Neural cell (in vitro differentiated cells): ENCODE data around the gene FBXO4. TPM values are rescaled to one million over a fixed set of nuclear protein-coding genes. Genes with fewer than 3 reads are reported as not detected.

Experiments
- H2AFZ ChIP-seq: fragments of 200-600, 300-800 bp; sonication (generic), shearing (Covaris generic); 2 replicates; pipeline ENCODE4 v1.6.0; 2014; ENCODE audit warnings: low read depth, mild to moderate bottlenecking, antibody characterized with exemption, low read length, moderate library complexity
- H3F3A ChIP-seq: fragments of 200-600 bp; shearing (Covaris generic); 2 replicates; pipeline ENCODE4 v1.6.1; 2016; ENCODE audit warnings: mild to moderate bottlenecking, moderate library complexity, mixed read lengths, antibody characterized with exemption, low read length; ENCODE audit not compliant: insufficient read depth, poor library complexity, severe bottlenecking
- H3K27ac ChIP-seq: fragments of 200-600, 300-800 bp; sonication (generic), shearing (Covaris generic); 2 replicates; pipeline ENCODE4 v1.5.1; 2014; ENCODE audit warnings: mild to moderate bottlenecking, low read length, moderate library complexity
- H3K27me3 ChIP-seq: fragments of 300-800, 200-600 bp; sonication (generic), shearing (Covaris generic); 2 replicates; pipeline ENCODE4 v1.6.0; 2014; ENCODE audit warnings: mild to moderate bottlenecking, low read depth, low read length, moderate library complexity; ENCODE audit not compliant: insufficient read depth
- H3K36me3 ChIP-seq: fragments of 300-800, 200-600 bp; sonication (generic), shearing (Covaris generic); 2 replicates; pipeline ENCODE4 v1.5.1; 2014; ENCODE audit warnings: mild to moderate bottlenecking, antibody characterized with exemption, low read length, moderate library complexity; ENCODE audit not compliant: insufficient read depth
- H3K4me2 ChIP-seq: fragments of 300-800, 200-600 bp; sonication (generic), shearing (Covaris generic); 2 replicates; pipeline ENCODE4 v1.6.0; 2014; ENCODE audit warnings: mild to moderate bottlenecking, low read length
- H3K4me3 ChIP-seq: fragments of 300-800, 200-600 bp; sonication (generic), shearing (Covaris generic); 2 replicates; pipeline ENCODE4 v1.5.1; 2014; ENCODE audit warnings: mild to moderate bottlenecking, low read length, moderate library complexity
- H3K79me2 ChIP-seq: fragments of 200-600 bp; shearing (Covaris generic); replicated peaks from 2 replicates; pipeline ENCODE4 v1.6.0; 2014; ENCODE audit warnings: mild to moderate bottlenecking, low read length, moderate library complexity; ENCODE audit not compliant: insufficient read depth
- H3K9ac ChIP-seq: fragments of 300-800, 200-600 bp; sonication (generic), shearing (Covaris generic); 2 replicates; pipeline ENCODE4 v1.6.1; 2016; ENCODE audit warnings: mild to moderate bottlenecking, low read length, mixed read lengths
- H3K9me2 ChIP-seq: fragments of 200-600 bp; shearing (Covaris generic); 2 replicates; pipeline ENCODE4 v1.6.1; 2016; ENCODE audit warnings: mild to moderate bottlenecking, low read length, mixed read lengths; ENCODE audit not compliant: insufficient read depth
- H3K9me3 ChIP-seq: fragments of 200-600, 300-800 bp; sonication (generic), shearing (Covaris generic); 2 replicates; pipeline ENCODE4 v1.6.1; 2016; ENCODE audit warnings: mild to moderate bottlenecking, mixed run types, low read length, moderate library complexity, mixed read lengths
- H4K20me1 ChIP-seq: fragments of 200-600 bp; shearing (Covaris generic); 2 replicates; pipeline ENCODE4 v1.6.1; 2016; ENCODE audit warnings: mild to moderate bottlenecking, mixed run types; ENCODE audit not compliant: insufficient read depth
- EP300 ChIP-seq: fragments of 450-650 bp; conservative IDR thresholded peaks from 2 replicates; pipeline ENCODE4 v1.6.1; 2014; ENCODE audit warnings: antibody characterized with exemption, mild to moderate bottlenecking, moderate library complexity; ENCODE audit not compliant: poor library complexity, severe bottlenecking
- EZH2 ChIP-seq: fragments of 200-600, 300-800 bp; shearing (Covaris generic), sonication (generic); IDR thresholded peaks from 2 replicates; pipeline ENCODE4 v1.6.1; 2014; ENCODE audit warnings: antibody characterized with exemption, low read length, borderline replicate concordance, mild to moderate bottlenecking; ENCODE audit not compliant: insufficient read depth, poor library complexity, severe bottlenecking
- MXI1 ChIP-seq: fragments of 450-650 bp; conservative IDR thresholded peaks from 2 replicates; pipeline ENCODE4 v1.6.1; 2014; ENCODE audit warnings: antibody characterized with exemption, mild to moderate bottlenecking; ENCODE audit not compliant: poor library complexity, severe bottlenecking
- POLR2AphosphoS5 ChIP-seq: IDR thresholded peaks from 2 replicates; pipeline ENCODE4 v1.6.1; 2012
- RAD21 ChIP-seq: fragments of 450-650 bp; conservative IDR thresholded peaks from 2 replicates; pipeline ENCODE4 v1.6.1; 2014; ENCODE audit warnings: antibody characterized with exemption, mild to moderate bottlenecking, moderate library complexity
- REST ChIP-seq: IDR thresholded peaks from 2 replicates; pipeline ENCODE4 v1.6.1; 2012; ENCODE audit warnings: borderline replicate concordance
- SMC3 ChIP-seq: fragments of 450-650 bp; conservative IDR thresholded peaks from 2 replicates; pipeline ENCODE4 v1.6.1; 2014; ENCODE audit warnings: antibody characterized with exemption, mild to moderate bottlenecking, moderate library complexity; ENCODE audit not compliant: poor library complexity
- TAF1 ChIP-seq: IDR thresholded peaks from 2 replicates; pipeline ENCODE4 v1.6.1; 2012; ENCODE audit warnings: low read depth
- polyA plus RNA-seq: library from polyadenylated mRNA; depleted of rRNA; stranded (reverse); fragments of >200 nt; gene quantifications from 2 replicates; pipeline ENCODE4 v1.2.3, GENCODE V29; 2014
- TF ChIP-seq, protein P1 (sequence below): fragments of 450-650 bp; IDR thresholded peaks from 2 replicates; pipeline ENCODE4 v1.5.1; 2014; ENCODE audit warnings: antibody characterized with exemption, mild to moderate bottlenecking, moderate library complexity; ENCODE audit not compliant: poor library complexity, severe bottlenecking

FBXO4 gene
- polyA plus RNA-seq, 1 donor from 2014 or later = 3.9 TPM

GRCh38 chr5:41893074-41893851 is 31.8 kb upstream of the FBXO4 start:
- Histone ChIP-seq H3K36me3 (no peaks in the 10 kb centered on the region), H3K79me2 (no peaks in the 10 kb centered on the region), H3K9me2 (no peaks in the 10 kb centered on the region), H4K20me1 (no peaks in the 10 kb centered on the region), H3F3A (no peaks in the 10 kb centered on the region), H3K9ac (no peak overlapping the region), H3K27me3 (no peaks in the 10 kb centered on the region), H2AFZ (no peak overlapping the region), H3K9me3 (no peaks in the 10 kb centered on the region), H3K4me3 (no peak overlapping the region), H3K4me2 (no peak overlapping the region), H3K27ac (no peak overlapping the region)
- TF ChIP-seq TAF1 = no peak
- TF ChIP-seq RAD21 = no peak
- no peak for TF ChIP-seq EZH2
- TF ChIP-seq SMC3 = no peak
- no peak for TF ChIP-seq EP300
- no peak for TF ChIP-seq POLR2AphosphoS5
- no peak for TF ChIP-seq REST
- no peak for TF ChIP-seq MXI1
- TF ChIP-seq, protein P1, sequence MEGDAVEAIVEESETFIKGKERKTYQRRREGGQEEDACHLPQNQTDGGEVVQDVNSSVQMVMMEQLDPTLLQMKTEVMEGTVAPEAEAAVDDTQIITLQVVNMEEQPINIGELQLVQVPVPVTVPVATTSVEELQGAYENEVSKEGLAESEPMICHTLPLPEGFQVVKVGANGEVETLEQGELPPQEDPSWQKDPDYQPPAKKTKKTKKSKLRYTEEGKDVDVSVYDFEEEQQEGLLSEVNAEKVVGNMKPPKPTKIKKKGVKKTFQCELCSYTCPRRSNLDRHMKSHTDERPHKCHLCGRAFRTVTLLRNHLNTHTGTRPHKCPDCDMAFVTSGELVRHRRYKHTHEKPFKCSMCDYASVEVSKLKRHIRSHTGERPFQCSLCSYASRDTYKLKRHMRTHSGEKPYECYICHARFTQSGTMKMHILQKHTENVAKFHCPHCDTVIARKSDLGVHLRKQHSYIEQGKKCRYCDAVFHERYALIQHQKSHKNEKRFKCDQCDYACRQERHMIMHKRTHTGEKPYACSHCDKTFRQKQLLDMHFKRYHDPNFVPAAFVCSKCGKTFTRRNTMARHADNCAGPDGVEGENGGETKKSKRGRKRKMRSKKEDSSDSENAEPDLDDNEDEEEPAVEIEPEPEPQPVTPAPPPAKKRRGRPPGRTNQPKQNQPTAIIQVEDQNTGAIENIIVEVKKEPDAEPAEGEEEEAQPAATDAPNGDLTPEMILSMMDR = no peak

- no peak overlapping the region for H2AFZ ChIP-seq
- H3K27me3 ChIP-seq = no peaks in the 10 kb centered on the region
These were observed 28.9 kb upstream of the FBXO4 start for GRCh38 chr5:41896230-41896629.

More at GRCh38 chr5:41896230-41896629, 28.9 kb upstream of the FBXO4 start:
- Histone ChIP-seq H3K4me2 (no peak overlapping the region), H3K27ac (no peak overlapping the region), H4K20me1 (no peaks in the 10 kb centered on the region), H3K36me3 (no peaks in the 10 kb centered on the region), H3K79me2 (no peaks in the 10 kb centered on the region), H3K9ac (no peak overlapping the region), H3K4me3 (no peak overlapping the region), H3K9me3 (no peaks in the 10 kb centered on the region), H3K9me2 (no peaks in the 10 kb centered on the region), H3F3A (no peaks in the 10 kb centered on the region)
- TF ChIP-seq SMC3 (no peak), POLR2AphosphoS5 (no peak), RAD21 (no peak), TAF1 (no peak), REST (no peak), MXI1 (no peak), EP300 (no peak)
- TF ChIP-seq, protein P1 = no peak
